Breast epithelium (tissue), 3 donors: ENCODE measurements around the gene PON3.

Experiments used
- POLR2A ChIP-seq: fragments of 450-650 bp; IDR thresholded peaks from one replicate; pipeline ENCODE4 v1.6.1; 2016; ENCODE audit warnings: antibody characterized with exemption, mild to moderate bottlenecking, moderate library complexity
- POLR2AphosphoS5 ChIP-seq, 3 donors: sonication (generic); formaldehyde crosslinking; IDR thresholded peaks; one replicate each; pipeline ENCODE4 v1.6.1; 2017; ENCODE audit warnings: antibody characterized with exemption in 3 of 3

DNA sequence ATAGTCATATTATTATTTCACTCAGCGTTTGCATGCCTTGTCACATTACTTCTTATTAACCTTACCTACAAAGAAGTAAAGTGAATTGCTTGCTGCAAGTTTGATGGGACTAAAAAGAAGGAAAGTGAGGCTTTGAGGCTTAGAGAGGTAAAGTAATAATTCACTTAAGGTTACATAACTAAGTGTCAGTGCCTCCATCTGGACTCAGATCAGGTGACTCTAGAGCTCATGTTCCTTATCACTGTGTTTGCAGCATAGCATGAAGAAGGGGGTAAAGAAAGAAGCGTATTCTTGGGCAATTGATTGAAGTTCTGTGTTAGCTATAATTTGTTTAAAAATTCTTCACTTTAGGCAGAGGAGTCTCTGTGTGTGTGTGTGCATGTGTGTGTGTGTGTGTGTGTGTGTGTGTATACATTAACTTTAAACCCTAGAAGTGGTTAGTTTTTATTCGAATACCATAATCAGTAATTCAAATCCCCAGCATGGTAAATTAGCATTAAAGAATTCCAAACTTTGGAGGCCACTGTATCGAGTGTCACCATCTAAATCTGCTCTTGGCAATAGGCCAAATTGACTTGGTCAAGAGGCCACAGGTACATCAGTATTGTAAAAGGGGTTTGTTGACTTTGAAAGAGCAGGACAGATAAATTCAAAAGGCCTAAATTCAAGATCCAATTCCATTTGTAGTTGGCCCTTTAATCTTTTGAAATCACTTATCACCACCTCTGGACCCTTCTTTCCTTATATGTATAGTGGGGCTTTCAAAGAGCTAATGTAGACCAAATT lies 2.2 kb upstream of the PON3 start:
- TF ChIP-seq POLR2AphosphoS5 (IDR thresholded peaks at IDR 0.05) = no peak
- no peak for TF ChIP-seq POLR2A
